WTC11 (cell line): ENCODE measurements around the gene SNX17. TPM values are rescaled to one million over a fixed set of nuclear protein-coding genes. Genes with fewer than 3 reads are reported as not detected.
A peak's percentile ranks its signal among the peaks of the same experiment; 100 is the strongest.

Experiments
- ATAC-seq: fragments of 200-7000 bp; cut with Tn5 transposase; 2 replicates; pipeline ENCODE4 v1.10.0; 2021; ENCODE audit warnings: mild to moderate bottlenecking, moderate library complexity
- CTCF ChIA-PET: fragments of 300-600 bp; sonication (Branson Sonifier 250); formaldehyde crosslinking; loops from one replicate; lab custom pipeline; 2021; ENCODE audit warnings: antibody characterized with exemption; lab: Charles Lee
- POLR2A ChIA-PET: fragments of 350-600 bp; sonication (Branson Sonifier 250); formaldehyde crosslinking; loops from one replicate; lab custom pipeline; 2021; ENCODE audit warnings: antibody characterized with exemption; lab: Charles Lee
- DNase-seq: peaks from one replicate; pipeline ENCODE4 v3.0.0; 2021; ENCODE audit warnings: low spot score
- H3K27ac Mint-ChIP-seq: 2 replicates; pipeline ENCODE4 v1.8.0; 2021; ENCODE audit warnings: mixed read lengths
- H3K27me3 Mint-ChIP-seq: 2 replicates; pipeline ENCODE4 v1.8.0; 2021; ENCODE audit warnings: low read depth, mild to moderate bottlenecking, moderate library complexity, mixed read lengths
- H3K36me3 Mint-ChIP-seq: 2 replicates; pipeline ENCODE4 v1.8.0; 2021; ENCODE audit warnings: mixed read lengths
- H3K4me1 Mint-ChIP-seq: 2 replicates; pipeline ENCODE4 v1.8.0; 2022; ENCODE audit warnings: mixed read lengths
- H3K4me3 Mint-ChIP-seq: 2 replicates; pipeline ENCODE4 v1.8.0; 2021; ENCODE audit warnings: mild to moderate bottlenecking, moderate library complexity, mixed read lengths
- H3K9me3 Mint-ChIP-seq: 2 replicates; pipeline ENCODE4 v1.8.0; 2021; ENCODE audit warnings: mixed read lengths
- ATF6 ChIP-seq: sonication (generic); formaldehyde crosslinking; IDR thresholded peaks from 2 replicates; pipeline ENCODE4 v1.8.1; 2023; ENCODE audit warnings: mild to moderate bottlenecking, missing genetic modification reagents
- E2F1 ChIP-seq: sonication (generic); formaldehyde crosslinking; IDR thresholded peaks from 2 replicates; pipeline ENCODE4 v1.8.0; 2022; ENCODE audit warnings: mild to moderate bottlenecking, missing genetic modification reagents
- FOXK1 ChIP-seq: sonication (generic); formaldehyde crosslinking; IDR thresholded peaks from 2 replicates; pipeline ENCODE4 v1.8.0; 2022; ENCODE audit warnings: mild to moderate bottlenecking, moderate library complexity, missing genetic modification reagents
- GTF2I ChIP-seq: fragments of 250-450 bp; sonication (Bioruptor Pico); conservative IDR thresholded peaks from 2 replicates; pipeline ENCODE4 v1.4.0; 2021; ENCODE audit warnings: mild to moderate bottlenecking
- MAX ChIP-seq: sonication (generic); formaldehyde crosslinking; IDR thresholded peaks from 2 replicates; pipeline ENCODE4 v1.8.0; 2022; ENCODE audit warnings: mild to moderate bottlenecking, missing genetic modification reagents
- MXD4 ChIP-seq: fragments of 250-450 bp; sonication (Bioruptor Pico); IDR thresholded peaks from 2 replicates; pipeline ENCODE4 v1.8.0; 2021; ENCODE audit warnings: mild to moderate bottlenecking, moderate library complexity, borderline replicate concordance
- NR2C2 ChIP-seq: sonication (generic); formaldehyde crosslinking; IDR thresholded peaks from 2 replicates; pipeline ENCODE4 v1.8.0; 2022; ENCODE audit warnings: mild to moderate bottlenecking, missing genetic modification reagents
- PRRX2 ChIP-seq: fragments of 250-450 bp; sonication (Bioruptor Pico); IDR thresholded peaks from 2 replicates; pipeline ENCODE4 v1.8.0; 2021; ENCODE audit warnings: mild to moderate bottlenecking
- RELA ChIP-seq: sonication (generic); formaldehyde crosslinking; IDR thresholded peaks from 2 replicates; pipeline ENCODE4 v1.8.1; 2022; ENCODE audit warnings: missing genetic modification reagents, mild to moderate bottlenecking, borderline replicate concordance
- SMAD4 ChIP-seq: sonication (generic); formaldehyde crosslinking; IDR thresholded peaks from 2 replicates; pipeline ENCODE4 v1.8.0; 2022; ENCODE audit warnings: mild to moderate bottlenecking, missing genetic modification reagents
- ZNF121 ChIP-seq: sonication (generic); formaldehyde crosslinking; IDR thresholded peaks from 2 replicates; pipeline ENCODE4 v1.8.0; 2023; ENCODE audit warnings: missing genetic modification reagents
- ZNF219 ChIP-seq: sonication (generic); formaldehyde crosslinking; IDR thresholded peaks from 2 replicates; pipeline ENCODE4 v1.8.0; 2023; ENCODE audit warnings: missing genetic modification reagents, mild to moderate bottlenecking, borderline replicate concordance
- ZNF263 ChIP-seq: sonication (generic); formaldehyde crosslinking; IDR thresholded peaks from 2 replicates; pipeline ENCODE4 v1.8.1; 2022; ENCODE audit warnings: low read depth, mild to moderate bottlenecking, moderate library complexity, missing genetic modification reagents
- ZNF532 ChIP-seq: fragments of 250-450 bp; sonication (Bioruptor Pico); IDR thresholded peaks from 2 replicates; pipeline ENCODE4 v1.9.0; 2021; ENCODE audit warnings: mild to moderate bottlenecking, borderline replicate concordance
- ZNF671 ChIP-seq: fragments of 250-450 bp; sonication (Bioruptor Pico); IDR thresholded peaks from 2 replicates; pipeline ENCODE4 v1.8.0; 2021; ENCODE audit warnings: mild to moderate bottlenecking
- ZSCAN18 ChIP-seq: fragments of 250-450 bp; sonication (Bioruptor Pico); IDR thresholded peaks from 2 replicates; pipeline ENCODE4 v2.1.2; 2022; ENCODE audit warnings: mild to moderate bottlenecking, moderate library complexity
- total RNA-seq: library from RNA; stranded (reverse); gene quantifications from 3 replicates; pipeline ENCODE4 v1.2.3, GENCODE V29; 2021
- TF ChIP-seq, protein P1 (sequence below): fragments of 250-450 bp; sonication (Bioruptor Pico); IDR thresholded peaks from 2 replicates; pipeline ENCODE4 v1.8.0; 2021; ENCODE audit warnings: mild to moderate bottlenecking
- TF ChIP-seq, protein P2 (sequence below): sonication (generic); formaldehyde crosslinking; IDR thresholded peaks from 2 replicates; pipeline ENCODE4 v1.8.0; 2023; ENCODE audit warnings: missing genetic modification reagents, mild to moderate bottlenecking, borderline replicate concordance

SNX17 gene
- total RNA-seq, 1 experiment from 2014 or later, result 74.7 TPM

DNA sequence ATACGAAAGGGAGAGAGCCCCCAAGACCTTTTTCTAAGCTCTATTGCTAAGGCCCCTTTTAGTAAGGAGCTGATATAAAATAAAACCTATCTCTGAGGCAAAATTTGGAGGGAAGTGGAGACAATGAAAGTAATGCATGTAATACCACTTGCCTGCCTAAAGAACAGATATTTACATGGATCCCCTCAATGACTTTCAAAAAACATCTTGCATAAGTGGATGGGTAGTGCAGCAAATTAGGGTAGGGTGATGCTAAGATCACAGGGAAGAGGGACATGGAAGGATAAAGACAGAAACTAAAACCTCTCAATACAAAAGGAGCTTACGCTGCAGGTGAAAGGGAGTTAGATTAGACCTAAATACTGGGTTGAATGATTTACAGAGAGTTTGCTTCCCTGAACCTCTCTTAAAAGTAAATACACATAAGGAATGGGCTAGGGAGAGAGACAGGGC, 9.0 kb downstream of the SNX17 start:
- Mint-ChIP-seq H3K4me3 (peak overlapping the region; percentile 94), H3K9me3 (no peaks in the 10 kb centered on the region), H3K4me1 (peaks cover 20% of the 10 kb centered on the region), H3K27me3 (no peaks in the 10 kb centered on the region; the same call in 1 of the 2 replicates), H3K27ac (peak overlapping the region; percentile 96), H3K36me3 (peaks cover 62% of the 10 kb centered on the region)
- TF ChIP-seq ZNF263 (no peak), SMAD4 (CRISPR knock-in tag) (no peak), ZNF219 (CRISPR knock-in tag) (no peak), ZNF532 (no peak), ZNF671 (CRISPR knock-in tag) (no peak), MXD4 (no peak), PRRX2 (no peak), ZSCAN18 (CRISPR knock-in tag) (no peak), GTF2I (CRISPR knock-in tag) (no peak), E2F1 (no peak), ZNF121 (CRISPR knock-in tag) (no peak)
- TF ChIP-seq, protein P1, sequence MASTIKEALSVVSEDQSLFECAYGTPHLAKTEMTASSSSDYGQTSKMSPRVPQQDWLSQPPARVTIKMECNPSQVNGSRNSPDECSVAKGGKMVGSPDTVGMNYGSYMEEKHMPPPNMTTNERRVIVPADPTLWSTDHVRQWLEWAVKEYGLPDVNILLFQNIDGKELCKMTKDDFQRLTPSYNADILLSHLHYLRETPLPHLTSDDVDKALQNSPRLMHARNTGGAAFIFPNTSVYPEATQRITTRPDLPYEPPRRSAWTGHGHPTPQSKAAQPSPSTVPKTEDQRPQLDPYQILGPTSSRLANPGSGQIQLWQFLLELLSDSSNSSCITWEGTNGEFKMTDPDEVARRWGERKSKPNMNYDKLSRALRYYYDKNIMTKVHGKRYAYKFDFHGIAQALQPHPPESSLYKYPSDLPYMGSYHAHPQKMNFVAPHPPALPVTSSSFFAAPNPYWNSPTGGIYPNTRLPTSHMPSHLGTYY (CRISPR knock-in tag), result no peak
- CTCF ChIA-PET, result interaction anchor here (0.6 to 3.1 kb wide), 7 partner anchors 10 to 304 kb away, joined by 3 to 15 read pairs (median 4); partner anchors contain the start of genes EIF2B4 and PPM1G
- no peak for DNase-seq
- no peak for ATAC-seq
- POLR2A ChIA-PET, result interaction anchor here (1.4 kb wide), 2 partner anchors 8 to 22 kb away, joined by 5 to 9 read pairs; partner anchors contain the start of genes GTF3C2 and SNX17

DNA sequence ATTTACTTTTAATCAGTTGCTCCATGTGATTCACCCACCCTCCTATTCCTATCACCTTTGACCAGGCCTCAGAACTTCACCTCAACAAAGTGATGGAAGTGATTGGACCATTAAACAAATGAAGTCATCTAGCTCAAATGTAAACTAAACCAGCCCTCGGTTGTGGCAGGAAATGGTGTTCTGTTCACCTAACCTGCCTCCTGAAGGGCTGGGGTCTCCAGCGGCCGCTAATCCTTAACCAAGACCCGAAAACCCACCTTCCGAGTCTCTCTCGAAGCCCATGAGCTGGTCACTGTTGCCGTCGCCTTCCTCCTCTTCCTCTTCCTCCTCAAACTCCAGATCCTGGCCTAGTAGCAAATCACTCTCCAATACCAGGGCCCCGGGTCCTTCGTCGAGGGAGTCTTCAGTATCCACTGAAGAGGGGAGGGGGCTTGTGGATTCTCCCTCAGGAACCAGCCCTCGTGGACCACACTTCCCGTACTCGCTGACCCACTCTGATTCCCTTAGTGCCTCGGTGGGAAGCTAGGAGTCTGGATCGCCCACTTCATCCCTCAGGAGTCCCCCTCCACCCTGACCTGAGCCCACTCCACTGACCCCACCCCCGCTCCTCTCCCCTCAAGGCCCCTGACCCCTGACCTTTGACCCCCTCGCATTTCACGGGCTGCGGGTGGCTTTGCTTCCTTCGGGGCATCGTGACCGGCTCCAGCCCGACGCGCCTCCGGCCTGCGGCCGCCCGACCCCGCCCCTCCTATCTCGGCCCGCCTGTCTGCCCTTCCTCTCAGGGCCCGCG, 9.6 kb downstream of the SNX17 start:
- peaks cover 62% of the 10 kb centered on the region for H3K36me3 Mint-ChIP-seq
- ATAC-seq (no peak), DNase-seq (no peak)
- H3K27ac Mint-ChIP-seq, result peak overlapping the region; percentile 96
- no peaks in the 10 kb centered on the region for H3K9me3 Mint-ChIP-seq
- ChIA-PET CTCF (interaction anchor here (0.6 to 3.1 kb wide), 10 partner anchors 8 to 303 kb away, joined by 3 to 15 read pairs (median 4); partner anchors contain the start of genes EIF2B4, GTF3C2 and PPM1G), POLR2A (interaction anchor here (1.0 to 1.5 kb wide), 6 partner anchors 9 to 249 kb away, joined by 3 to 9 read pairs (median 4); partner anchors contain the start of genes CCDC121, GPN1, GTF3C2 and NRBP1)
- H3K27me3 Mint-ChIP-seq, result no peaks in the 10 kb centered on the region; the same call in 1 of the 2 replicates
- H3K4me1 Mint-ChIP-seq, result peaks cover 20% of the 10 kb centered on the region
- peak overlapping the region; percentile 94 for H3K4me3 Mint-ChIP-seq
- TF ChIP-seq, protein P2, sequence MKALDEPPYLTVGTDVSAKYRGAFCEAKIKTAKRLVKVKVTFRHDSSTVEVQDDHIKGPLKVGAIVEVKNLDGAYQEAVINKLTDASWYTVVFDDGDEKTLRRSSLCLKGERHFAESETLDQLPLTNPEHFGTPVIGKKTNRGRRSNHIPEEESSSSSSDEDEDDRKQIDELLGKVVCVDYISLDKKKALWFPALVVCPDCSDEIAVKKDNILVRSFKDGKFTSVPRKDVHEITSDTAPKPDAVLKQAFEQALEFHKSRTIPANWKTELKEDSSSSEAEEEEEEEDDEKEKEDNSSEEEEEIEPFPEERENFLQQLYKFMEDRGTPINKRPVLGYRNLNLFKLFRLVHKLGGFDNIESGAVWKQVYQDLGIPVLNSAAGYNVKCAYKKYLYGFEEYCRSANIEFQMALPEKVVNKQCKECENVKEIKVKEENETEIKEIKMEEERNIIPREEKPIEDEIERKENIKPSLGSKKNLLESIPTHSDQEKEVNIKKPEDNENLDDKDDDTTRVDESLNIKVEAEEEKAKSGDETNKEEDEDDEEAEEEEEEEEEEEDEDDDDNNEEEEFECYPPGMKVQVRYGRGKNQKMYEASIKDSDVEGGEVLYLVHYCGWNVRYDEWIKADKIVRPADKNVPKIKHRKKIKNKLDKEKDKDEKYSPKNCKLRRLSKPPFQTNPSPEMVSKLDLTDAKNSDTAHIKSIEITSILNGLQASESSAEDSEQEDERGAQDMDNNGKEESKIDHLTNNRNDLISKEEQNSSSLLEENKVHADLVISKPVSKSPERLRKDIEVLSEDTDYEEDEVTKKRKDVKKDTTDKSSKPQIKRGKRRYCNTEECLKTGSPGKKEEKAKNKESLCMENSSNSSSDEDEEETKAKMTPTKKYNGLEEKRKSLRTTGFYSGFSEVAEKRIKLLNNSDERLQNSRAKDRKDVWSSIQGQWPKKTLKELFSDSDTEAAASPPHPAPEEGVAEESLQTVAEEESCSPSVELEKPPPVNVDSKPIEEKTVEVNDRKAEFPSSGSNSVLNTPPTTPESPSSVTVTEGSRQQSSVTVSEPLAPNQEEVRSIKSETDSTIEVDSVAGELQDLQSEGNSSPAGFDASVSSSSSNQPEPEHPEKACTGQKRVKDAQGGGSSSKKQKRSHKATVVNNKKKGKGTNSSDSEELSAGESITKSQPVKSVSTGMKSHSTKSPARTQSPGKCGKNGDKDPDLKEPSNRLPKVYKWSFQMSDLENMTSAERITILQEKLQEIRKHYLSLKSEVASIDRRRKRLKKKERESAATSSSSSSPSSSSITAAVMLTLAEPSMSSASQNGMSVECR (CRISPR knock-in tag), result peak; percentile 25; the same call in 1 of the 2 replicates
- TF ChIP-seq PRRX2 (no peak), NR2C2 (CRISPR knock-in tag) (0 out of 2 replicates have a peak, but pooled peaks have one; percentile 64), MAX (CRISPR knock-in tag) (no peak), ATF6 (no peak), FOXK1 (no peak), RELA (CRISPR knock-in tag) (no peak), ZNF263 (no peak)
